Hematopoietic multipotent progenitor cell treated with erythropoietin and hydrocortisone succinate and interleukin-3 and kit ligand, for 17 days (in vitro differentiated cells): Measurements from ENCODE around the gene GCGR.
"Not testable (repeated sequence)": the region's sequence is repeated elsewhere in the genome, so short reads cannot be mapped to it uniquely, and the experiment has no call there.

Experiments used
- DNase-seq: peaks from one replicate; pipeline ENCODE4 v3.0.0-alpha.2; 2015; ENCODE audit warnings: low spot score

Gene GCGR

GRCh38 chr17:81832608-81833159 lies 28.7 kb downstream of the GCGR start:
- no peak for DNase-seq

GRCh38 chr17:81833160-81833920 lies 29.4 kb downstream of the GCGR start, which contains the start of gene MCRIP1:
MCRIP1 (minus strand) TSS chr17:81833291; CDS start chr17:81824506, 8,785 bp downstream.
- DNase-seq = peak; percentile 95

GRCh38 chr17:81833921-81834830 lies 30.2 kb downstream of the GCGR start:
- DNase-seq = no peak

- DNase-seq = no peak
Measured at GRCh38 chr17:81834831-81835267, 30.9 kb downstream of the GCGR start, which contains the start of gene PPP1R27. PPP1R27 (minus strand) TSS chr17:81835050; CDS start chr17:81834953, 97 bp downstream.

GRCh38 chr17:81837641-81838040 lies 33.7 kb downstream of the GCGR start:
- no peak for DNase-seq

GRCh38 chr17:81838753-81839255 lies 34.9 kb downstream of the GCGR start:
- no peak for DNase-seq

GRCh38 chr17:81839301-81839700 lies 35.4 kb downstream of the GCGR start:
- DNase-seq = no peak

GRCh38 chr17:81840059-81840458 lies 36.1 kb downstream of the GCGR start:
- not testable (repeated sequence) for DNase-seq

- no peak for DNase-seq
Measured at GRCh38 chr17:81840826-81841778, 37.2 kb downstream of the GCGR start.

GRCh38 chr17:81841866-81842265 lies 37.9 kb downstream of the GCGR start:
- DNase-seq = no peak

GRCh38 chr17:81842378-81842724 lies 38.4 kb downstream of the GCGR start:
- no peak for DNase-seq

GRCh38 chr17:81842725-81843504 lies 39.0 kb downstream of the GCGR start:
- no peak for DNase-seq

- DNase-seq = no peak
Measured at GRCh38 chr17:81843713-81844326, 39.9 kb downstream of the GCGR start.

- no peak for DNase-seq
Measured at GRCh38 chr17:81844327-81844851, 40.4 kb downstream of the GCGR start.

- no peak for DNase-seq
Measured at GRCh38 chr17:81844887-81845286, 40.9 kb downstream of the GCGR start.

GRCh38 chr17:81845361-81845760 lies 41.4 kb downstream of the GCGR start:
- DNase-seq = no peak

- no peak for DNase-seq
Measured at GRCh38 chr17:81845881-81846742, 42.2 kb downstream of the GCGR start.
